Hematopoietic multipotent progenitor cell treated with erythropoietin and hydrocortisone succinate and interleukin-3 and kit ligand, for 15 days (in vitro differentiated cells): ENCODE results near the gene IGSF8.
"Not testable (repeated sequence)": the region's sequence is repeated elsewhere in the genome, so short reads cannot be mapped to it uniquely, and the experiment has no call there.

Source experiments
- DNase-seq: peaks from one replicate; pipeline ENCODE4 v3.0.0-alpha.2; 2015; ENCODE audit warnings: low spot score

Gene IGSF8

GRCh38 chr1:160127381-160127780, 29.0 kb upstream of the IGSF8 start:
- DNase-seq = no peak

DNA sequence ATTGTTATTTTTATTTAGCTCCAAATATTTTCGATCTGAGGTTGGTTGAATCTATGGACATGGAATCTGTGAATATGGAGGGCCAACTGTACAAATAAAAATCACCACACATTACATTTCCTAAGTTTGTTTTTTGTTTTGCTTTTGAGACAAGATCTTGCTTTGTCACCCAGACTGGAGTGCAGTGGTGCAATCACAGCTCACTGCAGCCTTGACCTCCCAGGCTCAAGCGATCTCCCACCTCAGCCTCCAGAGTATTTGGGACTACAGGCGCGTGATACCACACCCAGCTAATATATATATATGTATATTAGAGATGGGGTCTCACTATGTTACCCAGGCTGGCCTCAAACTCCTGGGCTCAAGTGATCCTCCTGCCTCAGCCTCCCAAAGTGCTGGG, 27.9 kb upstream of the IGSF8 start:
- not testable (repeated sequence) for DNase-seq

DNA sequence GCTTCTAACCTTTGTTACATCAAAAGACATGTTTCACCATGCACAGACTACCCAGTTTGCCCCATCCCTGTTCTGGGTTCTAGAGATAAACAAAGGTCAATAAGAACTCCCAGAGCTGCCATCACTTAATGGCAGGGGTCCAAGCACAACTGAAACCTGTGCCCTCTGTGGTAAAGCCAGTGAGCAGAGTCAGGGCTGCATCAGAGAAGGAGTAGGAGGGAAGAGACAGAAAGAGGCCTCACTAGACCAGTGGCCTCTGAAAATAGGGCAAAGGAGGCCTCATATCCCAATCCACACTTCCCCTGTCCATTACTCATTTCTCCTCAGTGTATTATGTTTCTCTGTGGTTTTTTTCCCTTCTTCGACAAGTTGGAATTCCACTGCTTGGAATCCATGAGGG, 27.3 kb upstream of the IGSF8 start:
- DNase-seq = no peak

DNA sequence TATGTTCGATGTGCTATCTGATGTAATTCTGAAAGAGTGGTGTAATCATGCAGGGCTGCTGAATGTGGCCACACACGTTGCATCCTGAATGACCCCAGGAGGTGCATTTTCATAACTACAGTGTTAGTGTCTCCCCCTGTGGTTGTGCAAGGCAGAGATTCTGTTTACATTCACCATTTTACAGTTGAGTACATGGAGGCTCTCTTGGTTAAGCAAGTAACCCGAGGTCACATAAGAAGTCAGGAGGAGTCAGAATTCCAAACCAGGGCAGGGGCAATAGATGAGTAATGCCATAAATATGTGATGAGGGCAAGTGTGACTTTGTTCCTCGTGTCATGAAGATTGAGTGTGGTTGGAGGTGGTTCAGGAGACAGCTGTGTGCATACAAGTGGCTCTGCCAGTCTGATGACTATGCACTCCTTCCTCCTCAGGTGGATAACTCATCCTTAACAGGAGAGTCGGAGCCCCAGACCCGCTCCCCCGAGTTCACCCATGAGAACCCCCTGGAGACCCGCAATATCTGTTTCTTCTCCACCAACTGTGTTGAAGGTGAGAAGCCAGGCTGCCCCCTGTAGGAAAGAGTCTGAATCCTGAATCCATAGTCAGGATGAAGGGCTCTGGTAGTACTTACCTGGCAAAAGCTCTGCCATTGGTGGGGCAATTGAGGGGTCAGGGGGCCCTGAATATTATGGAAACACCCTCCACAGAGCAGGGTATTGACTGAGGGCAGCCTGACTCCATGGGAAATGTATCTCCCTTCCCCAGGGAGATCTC, 26.5 kb upstream of the IGSF8 start:
- DNase-seq = no peak

DNA sequence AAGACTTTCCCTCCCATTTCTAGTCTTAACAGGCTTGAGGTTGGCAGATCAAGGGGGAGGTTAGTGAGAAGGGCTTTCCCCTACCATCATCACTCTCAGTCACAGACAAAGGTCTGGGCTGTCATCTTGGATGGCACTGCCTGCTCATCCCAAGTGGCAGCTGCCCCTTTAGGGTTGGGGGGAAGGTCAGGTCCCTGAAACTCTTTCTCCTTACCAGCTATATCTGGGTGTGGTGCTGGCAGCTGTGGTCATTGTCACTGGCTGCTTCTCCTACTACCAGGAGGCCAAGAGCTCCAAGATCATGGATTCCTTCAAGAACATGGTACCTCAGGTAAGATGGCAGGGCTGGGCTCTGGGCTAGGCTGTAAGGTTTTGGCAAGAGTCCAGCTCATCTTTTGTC, 25.3 kb upstream of the IGSF8 start:
- DNase-seq = no peak

DNA sequence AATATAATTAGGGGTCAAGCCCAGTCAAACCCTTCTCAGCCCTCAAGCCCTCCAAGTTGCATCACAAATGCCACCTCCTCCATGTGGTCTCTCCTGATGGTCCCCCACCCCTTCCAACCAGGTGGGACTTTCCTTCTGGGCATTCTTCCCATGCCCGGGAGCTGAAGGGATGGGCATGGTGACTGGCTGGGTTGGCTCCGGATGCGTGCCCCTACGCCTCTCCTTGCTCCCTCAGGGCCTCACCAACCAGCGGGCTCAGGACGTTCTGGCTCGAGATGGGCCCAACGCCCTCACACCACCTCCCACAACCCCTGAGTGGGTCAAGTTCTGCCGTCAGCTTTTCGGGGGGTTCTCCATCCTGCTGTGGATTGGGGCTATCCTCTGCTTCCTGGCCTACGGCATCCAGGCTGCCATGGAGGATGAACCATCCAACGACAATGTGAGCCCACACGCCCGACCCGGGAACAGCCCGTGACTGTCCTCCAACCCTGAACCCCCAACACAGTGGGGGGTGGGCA, 24.6 kb upstream of the IGSF8 start:
- no peak for DNase-seq

- no peak for DNase-seq
Measured at GRCh38 chr1:160121388-160121787, 23.0 kb upstream of the IGSF8 start.

- no peak for DNase-seq
Measured at GRCh38 chr1:160120797-160121196, 22.4 kb upstream of the IGSF8 start.

GRCh38 chr1:160118928-160119327, 20.5 kb upstream of the IGSF8 start:
- no peak for DNase-seq

DNA sequence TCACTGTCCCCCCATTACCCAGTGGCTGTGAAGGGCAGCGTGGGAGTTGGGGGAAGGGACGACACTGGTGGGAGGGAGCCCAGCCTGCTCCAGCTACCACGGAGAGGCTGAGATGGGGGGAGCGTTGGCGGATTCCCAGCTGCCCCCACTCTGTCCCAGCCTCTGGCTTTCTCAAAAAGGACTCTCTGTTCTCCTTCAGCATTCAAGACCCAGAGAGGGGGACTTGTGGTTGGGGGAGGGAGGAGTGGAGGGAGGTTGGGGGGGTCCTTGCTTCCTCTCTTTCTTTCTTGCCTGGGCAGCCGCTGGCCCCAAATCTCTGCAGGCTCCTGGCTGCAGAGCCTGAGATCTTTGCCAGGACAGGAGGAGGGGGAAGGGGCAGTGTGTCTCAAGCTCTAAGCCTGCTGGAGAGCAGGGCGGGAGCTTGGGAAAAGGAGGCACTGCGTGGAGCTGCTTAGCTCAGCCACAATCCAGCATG, 19.3 kb upstream of the IGSF8 start:
- DNase-seq = no peak

- DNase-seq = no peak
Measured at GRCh38 chr1:160117300-160117699, 18.9 kb upstream of the IGSF8 start.

GRCh38 chr1:160116283-160117147, 18.1 kb upstream of the IGSF8 start:
- no peak for DNase-seq

DNA sequence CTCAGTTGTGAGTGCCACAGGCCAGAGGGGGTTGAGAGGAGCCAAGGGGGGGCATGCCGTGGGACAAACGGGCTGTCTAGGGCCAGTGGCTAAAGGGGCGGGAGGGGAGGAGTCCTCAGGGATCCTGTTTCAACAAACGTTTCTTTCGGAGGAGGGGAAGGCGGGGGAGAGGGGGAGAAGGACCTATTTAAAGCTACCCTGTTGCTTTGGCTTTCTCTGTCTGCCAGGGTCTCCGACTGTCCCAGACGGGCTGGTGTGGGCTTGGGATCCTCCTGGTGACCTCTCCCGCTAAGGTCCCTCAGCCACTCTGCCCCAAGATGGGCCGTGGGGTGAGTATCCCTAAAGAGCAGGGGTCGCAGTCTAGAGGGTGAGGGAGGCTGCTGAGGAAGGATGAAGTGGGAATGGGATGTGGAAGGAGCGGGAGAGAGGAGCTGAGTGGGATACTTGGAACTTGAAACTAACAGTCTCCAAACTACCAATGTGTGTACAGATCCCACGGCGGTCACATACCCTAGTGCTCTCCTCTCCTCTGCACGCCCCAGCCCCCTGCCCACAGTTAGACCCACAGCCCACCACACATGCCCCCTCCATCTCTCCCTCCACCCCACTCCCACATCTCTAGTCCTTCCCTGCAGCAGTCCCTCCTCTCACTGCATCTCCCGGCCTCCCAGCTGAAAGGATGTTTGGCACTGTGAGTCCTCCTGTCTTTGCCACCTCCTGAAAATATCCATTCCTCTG, 17.3 kb upstream of the IGSF8 start, which contains the start of gene ATP1A2:
Gene ATP1A2, plus strand, starts transcription at position 215 of the 738 bp plus-strand sequence. Its CDS starts 103 bp downstream, at position 318.
- DNase-seq = no peak

DNA sequence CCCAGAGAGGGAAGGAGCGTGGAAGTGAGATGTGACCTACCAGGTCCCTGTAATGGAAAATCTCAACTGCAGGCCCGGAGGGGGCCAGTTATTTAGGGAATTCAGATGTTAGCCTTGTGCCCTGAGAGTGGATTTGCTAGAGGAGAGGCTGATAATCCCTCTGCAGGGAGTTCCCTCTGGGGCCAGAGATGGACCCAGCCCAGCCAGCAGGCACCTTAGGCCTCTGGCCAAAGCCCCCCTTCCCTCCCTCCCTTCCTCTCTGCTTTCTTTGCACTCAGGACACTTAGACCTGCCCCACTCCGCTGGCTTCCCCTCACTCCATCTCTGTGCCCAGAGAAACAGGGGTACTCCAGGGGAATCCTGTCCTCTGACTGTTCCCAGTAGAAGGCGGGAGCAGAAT, 15.7 kb upstream of the IGSF8 start:
- no peak for DNase-seq

DNA sequence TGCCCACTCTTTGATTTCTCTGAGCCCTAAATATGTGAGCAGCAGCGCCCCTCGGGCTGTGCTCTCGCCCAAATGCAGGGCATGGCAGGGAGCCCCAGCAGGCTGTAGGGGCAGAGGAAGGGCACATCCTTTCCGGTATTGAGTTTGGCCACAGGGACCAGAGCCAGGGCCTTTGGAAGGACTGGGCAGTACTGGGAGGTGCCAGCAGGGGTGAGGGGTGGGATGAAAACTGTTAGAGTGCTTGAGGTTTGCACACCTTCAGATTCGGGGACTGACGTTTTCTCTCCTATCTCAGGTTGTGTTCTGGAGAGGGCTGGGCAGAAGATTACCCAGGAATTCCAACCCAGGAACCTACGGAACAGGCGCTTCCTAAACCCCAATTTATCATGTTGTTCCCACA, 15.0 kb upstream of the IGSF8 start:
- DNase-seq = no peak

- no peak for DNase-seq
Measured at GRCh38 chr1:160112357-160112756, 13.9 kb upstream of the IGSF8 start.

- DNase-seq = not testable (repeated sequence)
Measured at GRCh38 chr1:160111462-160111861, 13.0 kb upstream of the IGSF8 start.

DNA sequence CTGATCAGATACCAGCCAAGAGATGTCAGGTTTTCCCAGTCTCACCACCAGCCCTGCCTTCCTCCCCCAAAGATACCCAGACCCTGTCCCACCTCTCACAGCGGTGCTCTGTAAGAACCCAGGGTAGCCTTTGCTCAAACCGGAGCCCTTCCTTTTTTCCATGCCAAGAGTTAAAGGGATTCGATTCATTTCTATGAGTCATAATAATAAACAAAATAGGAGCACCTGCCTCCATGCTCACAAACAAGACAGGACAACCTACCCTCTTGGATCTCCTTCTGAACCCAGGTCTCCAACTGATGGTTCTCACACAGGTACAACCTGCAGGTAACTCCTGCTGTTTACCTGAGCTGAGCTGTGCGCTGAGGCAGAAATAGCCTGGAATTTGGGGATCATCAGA, 11.3 kb upstream of the IGSF8 start:
- DNase-seq = no peak

DNA sequence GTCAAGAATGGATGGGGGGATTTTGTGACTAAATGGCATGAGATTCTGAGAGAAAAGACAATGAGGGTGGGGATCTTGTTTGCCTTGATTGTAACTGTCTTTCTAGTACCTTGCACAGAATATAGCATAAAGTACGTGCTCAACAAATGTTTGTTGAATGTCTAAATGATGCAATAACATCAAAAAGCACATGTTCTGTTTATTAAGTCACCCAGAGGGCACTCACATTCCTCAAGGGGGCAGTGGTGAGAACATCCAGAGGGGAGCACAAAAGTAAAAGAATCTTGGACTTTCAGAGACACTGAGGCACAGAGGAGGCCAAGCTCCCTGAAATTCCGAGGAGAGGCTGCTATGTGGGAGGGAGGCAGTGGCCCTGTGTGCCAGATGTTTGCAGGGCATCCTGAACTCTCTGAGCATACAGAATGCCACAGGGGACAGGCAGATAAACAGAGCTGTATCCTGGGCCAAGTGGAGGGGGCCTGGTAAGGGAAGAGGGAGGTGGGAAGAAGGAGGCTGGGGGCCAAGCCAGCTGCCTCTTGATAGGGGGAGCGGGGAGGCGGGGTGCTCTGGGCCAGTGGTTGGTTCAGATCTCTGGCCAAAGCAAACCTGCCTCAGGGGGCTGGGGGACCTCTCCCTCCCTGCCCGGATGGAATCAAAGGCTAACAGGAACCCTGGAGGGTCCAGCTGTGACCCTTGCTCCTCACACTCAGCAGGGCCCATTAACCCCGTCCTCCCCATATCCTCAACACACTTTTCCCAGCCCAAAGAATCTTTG, 10.7 kb upstream of the IGSF8 start:
- DNase-seq = peak; percentile 33

DNA sequence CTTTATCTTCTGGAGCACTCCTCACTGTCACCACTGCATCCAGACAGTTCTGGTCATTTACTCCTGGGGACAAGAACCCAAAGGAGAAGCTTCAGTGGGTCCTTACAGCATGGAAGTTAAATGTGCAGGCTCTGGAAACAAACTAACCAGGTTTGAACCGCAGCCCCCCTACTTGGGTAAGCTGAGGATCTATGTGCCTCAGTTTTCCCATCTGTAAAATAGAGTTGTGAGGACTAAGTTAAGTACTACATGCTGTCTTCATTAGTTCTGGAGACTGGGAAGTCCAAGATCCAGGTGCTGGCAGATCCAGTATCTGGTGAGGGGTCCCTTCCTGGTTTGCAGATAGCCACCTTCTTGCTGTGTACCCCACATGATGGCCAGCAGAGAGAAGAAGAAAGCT, 9.1 kb upstream of the IGSF8 start:
- DNase-seq = no peak

GRCh38 chr1:160105155-160105554, 6.7 kb upstream of the IGSF8 start:
- no peak for DNase-seq
